K562 (cell line): ENCODE results near the gene EVX1. TPM values are rescaled to one million over a fixed set of nuclear protein-coding genes. Genes with fewer than 3 reads are reported as not detected.

Experiments
- ATAC-seq: fragments of 200-7000 bp; cut with Tn5 transposase; 3 replicates; pipeline ENCODE4 v1.9.1; 2020; ENCODE audit warnings: moderate library complexity
- BruUV-seq: library from RNA; stranded (reverse); fragments of 400-500 nt; replicated peaks from 2 replicates; lab custom pipeline; 2021; lab: Mats Ljungman, UMichigan
- CTCF ChIA-PET: fragments of 300-600 bp; formaldehyde crosslinking; extraction: SDS; loops from one replicate; lab custom pipeline; 2021; ENCODE audit warnings: low intra/inter-chr PET ratio; lab: Yijun Ruan, JAX
- POLR2A ChIA-PET: fragments of 300-600, 350-650 bp; sonication (Branson Sonifier 250); formaldehyde crosslinking; extraction: SDS; loops from one replicate; lab custom pipeline; 2021; ENCODE audit warnings: antibody characterized with exemption, inconsistent platforms; lab: Yijun Ruan, JAX
- DNase-seq, 4 experiments: peaks; one replicate each; pipeline versions ENCODE4 v3.0.0 to v3.0.0-alpha.2; 2011 to 2018; ENCODE audit warnings: low spot score in 3 of 4, mixed read lengths in 3 of 4; ENCODE audit errors: extremely low read depth in 1 of 4
- FAIRE-seq: peaks from 2 replicates; lab custom pipeline; 2011; peaks lifted over from hg19 to GRCh38; lab: Jason Lieb, UNC
- H2AFZ ChIP-seq: 2 replicates; pipeline ENCODE4 v1.6.0; 2011; ENCODE audit warnings: low read depth, low read length, control low read depth, inconsistent platforms
- H3K27ac ChIP-seq: fragments of 200-600 bp; 3 replicates; pipeline ENCODE4 v1.8.0; 2011; ENCODE audit warnings: low read depth, mild to moderate bottlenecking, control low read depth, inconsistent platforms, low read length, moderate library complexity, mixed read lengths; ENCODE audit errors: extremely low read depth
- H3K27me3 ChIP-seq, 2 experiments: fragments of 300-600 bp in 1 of 2; 2 replicates in 1 of 2; 3 replicates in 1 of 2; pipeline versions ENCODE4 v1.6.0 to v1.8.0; 2011; ENCODE audit warnings: inconsistent platforms in 2 of 2, low read length in 2 of 2, mild to moderate bottlenecking in 1 of 2, mixed read lengths in 1 of 2, moderate library complexity in 1 of 2; ENCODE audit not compliant: control insufficient read depth in 2 of 2, insufficient read depth in 2 of 2
- H3K36me3 ChIP-seq: fragments of 300-600 bp; 3 replicates; pipeline ENCODE4 v1.8.0; 2011; ENCODE audit warnings: mild to moderate bottlenecking, low read length, inconsistent platforms; ENCODE audit not compliant: control insufficient read depth, insufficient read depth
- H3K4me1 ChIP-seq, 2 experiments: fragments of 200-600 bp in 1 of 2; replicated peaks in 1 of 2; 2 replicates in 1 of 2; 3 replicates in 1 of 2; pipeline versions ENCODE4 v1.5.1 to v1.8.0; 2011; ENCODE audit warnings: inconsistent platforms in 2 of 2, low read length in 2 of 2, mild to moderate bottlenecking in 1 of 2, mixed read lengths in 1 of 2, moderate library complexity in 1 of 2; ENCODE audit not compliant: control insufficient read depth in 2 of 2, insufficient read depth in 2 of 2
- H3K4me2 ChIP-seq: 2 replicates; pipeline ENCODE4 v1.6.1; 2011; ENCODE audit warnings: low read length, control low read depth, inconsistent platforms, mixed read lengths; ENCODE audit not compliant: insufficient read depth
- H3K4me3 ChIP-seq: fragments of 200-600 bp; sonication (generic), shearing (Covaris generic); 2 replicates; pipeline ENCODE4 v1.5.1; 2016; ENCODE audit warnings: control low read depth, inconsistent platforms
- H3K79me2 ChIP-seq: fragments of 200-600 bp; 3 replicates; pipeline ENCODE4 v1.8.0; 2011; ENCODE audit warnings: low read length, inconsistent platforms; ENCODE audit not compliant: control insufficient read depth, insufficient read depth
- H3K9ac ChIP-seq, 2 experiments: 2 replicates each; pipeline versions ENCODE4 v1.6.0 to v1.6.1; 2011; ENCODE audit warnings: low read depth in 2 of 2, low read length in 2 of 2, control low read depth in 1 of 2, inconsistent platforms in 1 of 2, mild to moderate bottlenecking in 1 of 2, mixed read lengths in 1 of 2; ENCODE audit not compliant: insufficient read depth in 1 of 2
- H3K9me1 ChIP-seq: one replicate; pipeline ENCODE4 v1.6.0; 2011; ENCODE audit warnings: inconsistent platforms, mild to moderate bottlenecking, low read length, moderate library complexity; ENCODE audit not compliant: control insufficient read depth, insufficient read depth
- H3K9me3 ChIP-seq: replicated peaks from 2 replicates; pipeline ENCODE4 v1.5.1; 2011; ENCODE audit warnings: low read depth, low read length, inconsistent platforms; ENCODE audit not compliant: control insufficient read depth, insufficient read depth
- H4K20me1 ChIP-seq: replicated peaks from 2 replicates; pipeline ENCODE4 v1.6.1; 2011; ENCODE audit warnings: low read length, inconsistent platforms, mixed read lengths; ENCODE audit not compliant: control insufficient read depth, insufficient read depth
- MYNN ChIP-seq, 2 experiments: sonication (generic); formaldehyde crosslinking in 1 of 2; IDR thresholded peaks; 2 replicates each; pipeline versions ENCODE4 v1.5.0 to v1.6.1; 2016 to 2020; ENCODE audit warnings: antibody characterized with exemption in 1 of 2, missing genetic modification reagents in 1 of 2
- RFX1 ChIP-seq: fragments of 450-650 bp; IDR thresholded peaks from 2 replicates; pipeline ENCODE4 v1.6.1; 2016; ENCODE audit warnings: mild to moderate bottlenecking, moderate library complexity
- SRF ChIP-seq, 2 experiments: fragments of 250-450, 450-650 bp in 1 of 2; sonication (Bioruptor Pico) in 1 of 2; sonication (generic) in 1 of 2; formaldehyde crosslinking; IDR thresholded peaks; 2 replicates each; pipeline versions ENCODE4 v1.5.0 to v1.5.1; 2020 to 2022; ENCODE audit warnings: mild to moderate bottlenecking in 1 of 2, missing genetic modification reagents in 1 of 2
- WGBS: fragments of 100-300 bp; shearing (Covaris generic); methylation state at CpG from one replicate; pipeline ENCODE4 v1.1.6; 2016; ENCODE audit warnings: low coverage, mixed read lengths; ENCODE audit not compliant: insufficient coverage; ENCODE audit errors: missing lambda C conversion rate; 5-methylcytosine and 5-hydroxymethylcytosine counted together
- in situ Hi-C: fragments of 300-500 bp; cut with MboI; formaldehyde crosslinking; loops from 4 replicates; pipeline ENCODE4 v1.15.0; 2018; ENCODE audit warnings: inconsistent platforms, mixed read lengths
- intact Hi-C: fragments of 100-400 bp; cut with micrococcal nuclease; formaldehyde crosslinking; loops from 2 replicates; pipeline ENCODE4 v1.14.2; 2022
- polyA plus RNA-seq, 8 experiments: library from polyadenylated mRNA; depleted of rRNA in 4 of 8; stranded (reverse) in 5 of 8; unstranded in 3 of 8; fragments of >200 nt; fragmentation: Nextera tagmentation in 2 of 8; fragmentation: Illumina TruSeq in 1 of 8; extraction: Ambion mirVana in 2 of 8; extraction: Trizol in 1 of 8; gene quantifications; 2 replicates each; pipeline versions ENCODE4 v1.2.1 to v1.2.3, GENCODE V29; 2011 to 2014; ENCODE audit warnings: inconsistent platforms in 1 of 8, missing spikeins in 1 of 8
- total RNA-seq, 7 experiments: library from RNA; depleted of rRNA in 6 of 7; stranded (reverse); fragments of >200 nt in 6 of 7; fragmentation: Illumina TruSeq in 2 of 7; extraction: Trizol in 2 of 7; gene quantifications; 2 replicates each; pipeline versions ENCODE4 v1.2.1 to v1.2.3, GENCODE V29; 2011 to 2021; ENCODE audit warnings: low replicate concordance in 1 of 7
- TF ChIP-seq, protein P1 (sequence below): fragments of 250-450 bp; sonication (Bioruptor Pico); IDR thresholded peaks from 2 replicates; pipeline ENCODE4 v1.5.0; 2020; ENCODE audit warnings: mild to moderate bottlenecking, borderline replicate concordance

Gene EVX1
- total and polyA plus RNA-seq, 9 of the 15 experiments (the other 6 are each of a cell fraction or from before 2014, with no cell fraction given): not detected

DNA sequence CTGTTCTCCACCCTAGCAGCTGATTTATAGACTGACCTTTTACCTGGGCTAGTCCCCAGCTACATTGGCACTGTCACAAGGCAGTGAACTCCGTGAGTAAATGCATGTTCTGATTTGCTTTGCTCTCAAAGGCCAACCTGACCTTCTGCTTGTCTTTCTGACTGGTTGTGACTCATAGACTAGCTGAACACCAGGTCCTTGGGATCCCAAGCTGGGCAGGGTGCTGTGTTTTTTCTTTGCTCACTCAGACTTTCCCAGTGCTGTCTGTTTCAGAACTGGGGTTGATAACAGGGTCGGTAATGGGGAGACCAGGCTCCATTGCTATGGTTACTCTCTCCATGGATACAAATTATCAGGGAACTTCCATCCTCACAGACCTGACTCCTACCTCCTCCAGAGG, 35.0 kb downstream of the EVX1 start:
- ATAC-seq (no peak), DNase-seq (peak in 2 of 4 experiments; percentile 6 to 13), FAIRE-seq (no peak)
- no TSS peak for BruUV-seq
- Histone ChIP-seq H3K79me2 (no peaks in the 10 kb centered on the region), H2AFZ (no peak overlapping the region), H3K27me3 (peaks cover 0 to 4% of the 10 kb centered on the region in 2 experiments; a peak in 1 of 5 replicates), H4K20me1 (no peaks in the 10 kb centered on the region), H3K9me3 (no peaks in the 10 kb centered on the region), H3K4me2 (no peak overlapping the region), H3K4me1 (no peaks in the 10 kb centered on the region), H3K27ac (no peak overlapping the region), H3K36me3 (no peaks in the 10 kb centered on the region), H3K4me3 (no peak overlapping the region), H3K9ac (no peak overlapping the region), H3K9me1 (no peaks in the 10 kb centered on the region)
- TF ChIP-seq MYNN (IDR thresholded peaks at IDR 0.05): peak; percentile 67; the same call in 1 of the 2 replicates
- no peak for TF ChIP-seq MYNN (CRISPR knock-in tag; IDR thresholded peaks at IDR 0.05)
- peak; percentile 65 for TF ChIP-seq RFX1
- TF ChIP-seq SRF (CRISPR knock-in tag; IDR thresholded peaks at IDR 0.05): no peak
- TF ChIP-seq, protein P1, sequence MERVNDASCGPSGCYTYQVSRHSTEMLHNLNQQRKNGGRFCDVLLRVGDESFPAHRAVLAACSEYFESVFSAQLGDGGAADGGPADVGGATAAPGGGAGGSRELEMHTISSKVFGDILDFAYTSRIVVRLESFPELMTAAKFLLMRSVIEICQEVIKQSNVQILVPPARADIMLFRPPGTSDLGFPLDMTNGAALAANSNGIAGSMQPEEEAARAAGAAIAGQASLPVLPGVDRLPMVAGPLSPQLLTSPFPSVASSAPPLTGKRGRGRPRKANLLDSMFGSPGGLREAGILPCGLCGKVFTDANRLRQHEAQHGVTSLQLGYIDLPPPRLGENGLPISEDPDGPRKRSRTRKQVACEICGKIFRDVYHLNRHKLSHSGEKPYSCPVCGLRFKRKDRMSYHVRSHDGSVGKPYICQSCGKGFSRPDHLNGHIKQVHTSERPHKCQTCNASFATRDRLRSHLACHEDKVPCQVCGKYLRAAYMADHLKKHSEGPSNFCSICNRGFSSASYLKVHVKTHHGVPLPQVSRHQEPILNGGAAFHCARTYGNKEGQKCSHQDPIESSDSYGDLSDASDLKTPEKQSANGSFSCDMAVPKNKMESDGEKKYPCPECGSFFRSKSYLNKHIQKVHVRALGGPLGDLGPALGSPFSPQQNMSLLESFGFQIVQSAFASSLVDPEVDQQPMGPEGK (CRISPR knock-in tag): no peak
- in situ Hi-C loops: no loop called here
- CTCF ChIA-PET: no interaction called here
- 0% methylated on average over 2 of the region's 2 CpGs for WGBS
- POLR2A ChIA-PET: no interaction called here
- intact Hi-C loops: no loop called here
